Activated B cell treated with CpG ODN at 0.5 μM for 24 hours (primary cell): ENCODE results near the gene NDNF. TPM values are rescaled to one million over a fixed set of nuclear protein-coding genes. Genes with fewer than 3 reads are reported as not detected.
A peak's percentile ranks its signal among the peaks of the same experiment; 100 is the strongest.

Source experiments
- ATAC-seq: fragments of 200-7000 bp; cut with Tn5 transposase; one replicate; pipeline ENCODE4 v1.10.0; 2021; ENCODE audit warnings: low read depth, mild to moderate bottlenecking, moderate library complexity
- CTCF ChIA-PET: fragments of 350-600 bp; sonication (Branson Sonifier 250); formaldehyde crosslinking; loops from one replicate; lab custom pipeline; 2021; ENCODE audit warnings: antibody characterized with exemption; lab: Charles Lee
- POLR2A ChIA-PET: fragments of 350-600 bp; sonication (Branson Sonifier 250); formaldehyde crosslinking; loops from one replicate; lab custom pipeline; 2021; ENCODE audit warnings: antibody characterized with exemption; lab: Charles Lee
- DNase-seq: peaks from one replicate; pipeline ENCODE4 v3.0.0; 2022
- H3K27ac Mint-ChIP-seq: one replicate; pipeline ENCODE4 v1.8.0; 2020; ENCODE audit warnings: mixed read lengths
- H3K27me3 Mint-ChIP-seq: one replicate; pipeline ENCODE4 v1.8.0; 2021; ENCODE audit warnings: mixed read lengths
- H3K36me3 Mint-ChIP-seq: one replicate; pipeline ENCODE4 v1.8.0; 2021; ENCODE audit warnings: low read depth, mixed read lengths
- H3K4me1 Mint-ChIP-seq: one replicate; pipeline ENCODE4 v1.8.0; 2021; ENCODE audit warnings: mixed read lengths
- H3K4me3 Mint-ChIP-seq: one replicate; pipeline ENCODE4 v1.8.0; 2020; ENCODE audit warnings: mild to moderate bottlenecking, mixed read lengths
- H3K9me3 Mint-ChIP-seq: one replicate; pipeline ENCODE4 v1.8.0; 2020; ENCODE audit warnings: mixed read lengths
- CTCF ChIP-seq: fragments of 200-600 bp; IDR thresholded peaks from one replicate; pipeline ENCODE4 v1.8.0; 2022; ENCODE audit warnings: antibody characterized with exemption, mild to moderate bottlenecking
- intact Hi-C: fragments of 100-400 bp; cut with micrococcal nuclease; formaldehyde crosslinking; loops from one replicate; pipeline ENCODE4 v1.15.1; 2024
- total RNA-seq: library from RNA; stranded (reverse); gene quantifications from 2 replicates; pipeline ENCODE4 v1.2.3, GENCODE V29; 2022

NDNF gene
- not detected in 2 replicates for total RNA-seq

GRCh38 chr4:121072224-121073003, at the start of gene NDNF:
Gene NDNF, minus strand, starts transcription at chr4:121072535. Its CDS starts 26,698 bp downstream, at chr4:121045837.
- ChIA-PET CTCF (no interaction called here), POLR2A (no interaction called here)
- Mint-ChIP-seq H3K4me3 (peak within 1 kb of the TSS; percentile 42), H3K36me3 (no peaks in the 10 kb centered on the region), H3K4me1 (peaks cover 24% of the 10 kb centered on the region), H3K27me3 (peaks cover 60% of the 10 kb centered on the region), H3K27ac (no peak within 1 kb of the TSS), H3K9me3 (no peaks in the 10 kb centered on the region)
- intact Hi-C loops, result no loop called here
- ATAC-seq (no peak), DNase-seq (no peak)
- TF ChIP-seq CTCF, result no peak

GRCh38 chr4:121119715-121120114, 47.4 kb upstream of the NDNF start:
- no peak for ATAC-seq
- no peak overlapping the region for H3K4me3 Mint-ChIP-seq
- no peaks in the 10 kb centered on the region for H3K27me3 Mint-ChIP-seq
- ChIA-PET POLR2A (no interaction called here), CTCF (no interaction called here)
- DNase-seq, result no peak
- H3K36me3 Mint-ChIP-seq, result no peaks in the 10 kb centered on the region
- TF ChIP-seq CTCF, result no peak
- intact Hi-C loops, result no loop called here
- no peaks in the 10 kb centered on the region for H3K4me1 Mint-ChIP-seq
- H3K27ac Mint-ChIP-seq, result no peak overlapping the region
- no peaks in the 10 kb centered on the region for H3K9me3 Mint-ChIP-seq

GRCh38 chr4:121118344-121118743, 46.0 kb upstream of the NDNF start:
- no peaks in the 10 kb centered on the region for H3K27me3 Mint-ChIP-seq
- no peak for ATAC-seq

GRCh38 chr4:121114756-121115155, 42.4 kb upstream of the NDNF start:
- Mint-ChIP-seq H3K4me1 (no peaks in the 10 kb centered on the region), H3K9me3 (no peaks in the 10 kb centered on the region), H3K4me3 (no peak overlapping the region), H3K36me3 (no peaks in the 10 kb centered on the region), H3K27ac (no peak overlapping the region), H3K27me3 (no peaks in the 10 kb centered on the region)
- CTCF ChIA-PET, result no interaction called here
- DNase-seq (no peak), ATAC-seq (no peak)
- intact Hi-C loops, result loop anchor here (5.0 kb wide), 2 partner anchors 957 to 1042 kb away; no protein-coding TSS in a partner anchor
- POLR2A ChIA-PET, result no interaction called here
- no peak for TF ChIP-seq CTCF

More at GRCh38 chr4:121118344-121118743, 46.0 kb upstream of the NDNF start:
- no peak for TF ChIP-seq CTCF
- POLR2A ChIA-PET, result no interaction called here
- H3K27ac Mint-ChIP-seq, result no peak overlapping the region
- intact Hi-C loops, result no loop called here
- no peak overlapping the region for H3K4me3 Mint-ChIP-seq
- CTCF ChIA-PET, result no interaction called here
- H3K9me3 Mint-ChIP-seq, result no peaks in the 10 kb centered on the region
- no peaks in the 10 kb centered on the region for H3K36me3 Mint-ChIP-seq
- H3K4me1 Mint-ChIP-seq, result no peaks in the 10 kb centered on the region
- no peak for DNase-seq

GRCh38 chr4:121112530-121112929, 40.2 kb upstream of the NDNF start:
- Mint-ChIP-seq H3K9me3 (no peaks in the 10 kb centered on the region), H3K36me3 (no peaks in the 10 kb centered on the region), H3K27ac (no peak overlapping the region), H3K27me3 (peaks cover 4% of the 10 kb centered on the region), H3K4me3 (no peak overlapping the region), H3K4me1 (no peaks in the 10 kb centered on the region)
- intact Hi-C loops, result loop anchor here (5.0 kb wide), 2 partner anchors 955 to 1040 kb away; no protein-coding TSS in a partner anchor
- CTCF ChIA-PET, result no interaction called here
- ATAC-seq, result no peak
- no peak for DNase-seq
- POLR2A ChIA-PET, result no interaction called here
- no peak for TF ChIP-seq CTCF
